Measurements from ENCODE around the gene CRELD2. TPM values are rescaled to one million over a fixed set of nuclear protein-coding genes. Genes with fewer than 3 reads are reported as not detected.

The CRELD2 gene
- total and polyA plus RNA-seq, 2 of the 13 experiments (the other 11 are each of a cell fraction or from before 2014, with no cell fraction given) = 17.2 to 44.7 TPM

GRCh38 chr22:49937758-49938564 lies 19.5 kb downstream of the CRELD2 start (continued):
- TF ChIP-seq TFDP2 (CRISPR knock-in tag; IDR thresholded peaks at IDR 0.05) = no peak
- TF ChIP-seq ZSCAN29 (CRISPR knock-in tag; conservative IDR thresholded peaks at IDR 0.05) = peak; percentile 61; the same call in 1 of the 2 replicates
- no peak for TF ChIP-seq NAIF1 (CRISPR knock-in tag; IDR thresholded peaks at IDR 0.05; ENCODE audit: borderline replicate concordance)
- no peak for TF ChIP-seq MED13 (CRISPR knock-in tag; IDR thresholded peaks at IDR 0.05)
- TF ChIP-seq PHF20 (CRISPR knock-in tag; IDR thresholded peaks at IDR 0.05) = peak; percentile 50; the same call in 1 of the 2 replicates
- no peak for TF ChIP-seq ZNF383 (CRISPR knock-in tag; IDR thresholded peaks at IDR 0.05; ENCODE audit: borderline replicate concordance)
- peak; percentile 48 for TF ChIP-seq NFYB (CRISPR knock-in tag; IDR thresholded peaks at IDR 0.05)
- no peak for TF ChIP-seq SOX13 (IDR thresholded peaks at IDR 0.05)
- TF ChIP-seq SOX13 (CRISPR knock-in tag; conservative IDR thresholded peaks at IDR 0.05 in 1 of 2, IDR thresholded peaks at IDR 0.05 in 1 of 2) = peak in 1 of 2 experiments; percentile 87; a peak in 2 of 4 replicates
- TF ChIP-seq ZFP36 (IDR thresholded peaks at IDR 0.05; ENCODE audit: borderline replicate concordance, low read depth, low read length, partially characterized antibody) = no peak
- peak; percentile 67; the same call in 1 of the 2 replicates for TF ChIP-seq MZF1 (CRISPR knock-in tag; IDR thresholded peaks at IDR 0.05; ENCODE audit: borderline replicate concordance)
- TF ChIP-seq CBX2 (IDR thresholded peaks at IDR 0.05; ENCODE audit: low read depth, low read length) = no peak
- TF ChIP-seq CBX2 (CRISPR knock-in tag; IDR thresholded peaks at IDR 0.05; ENCODE audit: low read depth) = peak; percentile 48; the same call in 1 of the 2 replicates
- TF ChIP-seq THAP11 (CRISPR knock-in tag; IDR thresholded peaks at IDR 0.05) = peak; percentile 71
- TF ChIP-seq ZNF513 (CRISPR knock-in tag; conservative IDR thresholded peaks at IDR 0.05) = no peak
- peak; percentile 73; the same call in 1 of the 2 replicates for TF ChIP-seq KDM5B (CRISPR knock-in tag; IDR thresholded peaks at IDR 0.05; ENCODE audit: borderline replicate concordance)
- no peak for TF ChIP-seq ZNF251 (CRISPR knock-in tag; IDR thresholded peaks at IDR 0.05)
- no peak for TF ChIP-seq SRSF4 (IDR thresholded peaks at IDR 0.05; ENCODE audit: low read depth, low read length, poor library complexity, severe bottlenecking)
- TF ChIP-seq ZBTB21 (CRISPR knock-in tag; IDR thresholded peaks at IDR 0.05) = no peak
- no peak for TF ChIP-seq ZFP36L2 (CRISPR knock-in tag; IDR thresholded peaks at IDR 0.05)
- TF ChIP-seq ZNF7 (CRISPR knock-in tag; IDR thresholded peaks at IDR 0.05) = no peak
- TF ChIP-seq ZEB1 (IDR thresholded peaks at IDR 0.05; ENCODE audit: insufficient replicate concordance, low read depth) = no peak
- TF ChIP-seq ZNF225 (CRISPR knock-in tag; IDR thresholded peaks at IDR 0.05) = no peak
- 0 out of 4 replicates have a peak, but pooled peaks of 1 of the 2 experiments have one; percentile 67 for TF ChIP-seq KLF16 (CRISPR knock-in tag; IDR thresholded peaks at IDR 0.05)
- TF ChIP-seq SRF (IDR thresholded peaks at IDR 0.05; ENCODE audit: low read depth, low read length) = no peak
- TF ChIP-seq HNRNPH1 (optimal IDR thresholded peaks at IDR 0.05; ENCODE audit: low read depth, low read length) = no peak
- TF ChIP-seq ZNF83 (CRISPR knock-in tag; IDR thresholded peaks at IDR 0.05; ENCODE audit: borderline replicate concordance) = no peak
- TF ChIP-seq KLF15 (CRISPR knock-in tag; IDR thresholded peaks at IDR 0.05; ENCODE audit: borderline replicate concordance) = no peak

All from HepG2 (cell line).